PFSK-1 (cell line): ENCODE measurements around the gene MTHFSD.

ENCODE experiments used
- FOXP2 ChIP-seq: optimal IDR thresholded peaks from 2 replicates; pipeline ENCODE3; 2011; ENCODE audit warnings: borderline replicate concordance, control low read depth, inconsistent platforms; ENCODE audit not compliant: insufficient read depth; ENCODE audit errors: extremely low read length, extremely low read depth
- POLR2AphosphoS5 ChIP-seq: IDR thresholded peaks from 2 replicates; pipeline ENCODE4 v1.6.1; 2012; ENCODE audit warnings: low read depth, mild to moderate bottlenecking, control low read depth, low read length, moderate library complexity
- REST ChIP-seq, 2 experiments: IDR thresholded peaks; 2 replicates each; pipeline versions ENCODE4 v1.6.1 to v1.8.0; 2011 to 2012; ENCODE audit warnings: low read depth in 2 of 2, low read length in 2 of 2, control low read depth in 1 of 2, inconsistent platforms in 1 of 2, mild to moderate bottlenecking in 1 of 2, moderate library complexity in 1 of 2; ENCODE audit not compliant: insufficient read depth in 1 of 2
- SIN3A ChIP-seq: IDR thresholded peaks from 2 replicates; pipeline ENCODE4 v1.6.1; 2012; ENCODE audit warnings: mild to moderate bottlenecking, low read length, moderate library complexity, borderline replicate concordance; ENCODE audit not compliant: insufficient read depth
- TAF1 ChIP-seq: IDR thresholded peaks from 2 replicates; pipeline ENCODE4 v1.6.1; 2012; ENCODE audit warnings: low read length, control low read depth, borderline replicate concordance; ENCODE audit not compliant: insufficient read depth

Gene MTHFSD

GRCh38 chr16:86531191-86531545 is 23.9 kb downstream of the MTHFSD start:
- TF ChIP-seq REST (IDR thresholded peaks at IDR 0.05; ENCODE audit: insufficient read depth in 1 of 2, low read depth in 2 of 2, low read length in 2 of 2) (no peak), TAF1 (no peak), POLR2AphosphoS5 (no peak), FOXP2 (no peak), SIN3A (no peak)

GRCh38 chr16:86530251-86531190 is 24.5 kb downstream of the MTHFSD start:
- no peak for TF ChIP-seq SIN3A
- no peak for TF ChIP-seq REST (IDR thresholded peaks at IDR 0.05; ENCODE audit: insufficient read depth in 1 of 2, low read depth in 2 of 2, low read length in 2 of 2)
- TF ChIP-seq TAF1: no peak
- no peak for TF ChIP-seq POLR2AphosphoS5

DNA sequence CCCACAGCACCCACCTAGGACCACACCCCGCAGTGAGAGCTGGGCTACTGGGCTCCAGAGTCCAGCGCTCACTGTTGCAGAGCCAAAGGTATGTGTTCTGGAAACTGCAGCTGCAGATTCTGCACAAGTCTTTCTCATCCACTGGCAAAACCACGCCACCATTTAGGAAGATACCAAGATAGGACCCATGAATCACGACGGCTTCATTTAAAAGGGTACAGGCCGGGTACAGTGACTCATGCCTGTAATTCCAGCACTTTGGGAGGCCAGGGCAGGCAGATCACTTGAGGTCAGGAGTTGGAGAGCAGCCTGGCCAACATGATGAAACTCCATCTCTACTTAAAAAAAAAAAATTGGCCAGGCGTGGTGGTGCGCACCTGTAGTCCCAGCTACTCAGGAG is 25.9 kb downstream of the MTHFSD start:
- TF ChIP-seq TAF1 (no peak), POLR2AphosphoS5 (no peak), REST (IDR thresholded peaks at IDR 0.05; ENCODE audit: insufficient read depth in 1 of 2, low read depth in 2 of 2, low read length in 2 of 2) (no peak), SIN3A (no peak)

GRCh38 chr16:86528061-86528929 is 26.7 kb downstream of the MTHFSD start:
- TF ChIP-seq TAF1: no peak

DNA sequence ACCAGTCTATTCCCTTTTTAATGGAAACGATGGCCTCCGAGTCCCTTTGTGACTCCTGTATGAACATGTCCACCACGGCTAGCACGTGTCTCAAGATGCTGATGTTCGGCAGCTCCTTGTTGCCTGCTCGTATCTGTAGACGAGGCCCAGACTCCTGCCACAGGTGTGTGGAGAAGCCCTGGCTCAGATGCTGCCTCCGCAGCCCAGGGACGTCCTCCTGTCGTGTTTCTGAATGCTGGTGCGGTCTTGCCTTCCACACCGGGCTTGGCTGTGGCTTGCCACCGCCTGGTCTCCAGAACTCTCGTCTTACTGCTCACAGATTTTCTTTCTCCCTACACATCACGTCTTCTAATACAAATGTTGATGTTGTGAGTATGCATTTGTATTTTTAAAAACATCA is 27.7 kb downstream of the MTHFSD start:
- TF ChIP-seq FOXP2 (no peak), POLR2AphosphoS5 (no peak), SIN3A (no peak), REST (IDR thresholded peaks at IDR 0.05; ENCODE audit: insufficient read depth in 1 of 2, low read depth in 2 of 2, low read length in 2 of 2) (no peak), TAF1 (no peak)
